HUES6 (cell line): ENCODE results near the gene ITPK1.

Experiments
- H3K27ac ChIP-seq: 2 replicates; pipeline ENCODE4 v1.7.0; 2013; ENCODE audit warnings: low read depth, mild to moderate bottlenecking, low read length, inconsistent platforms
- H3K27me3 ChIP-seq: 2 replicates; pipeline ENCODE4 v1.6.1; 2013; ENCODE audit warnings: low read length; ENCODE audit not compliant: control insufficient read depth, insufficient read depth
- H3K36me3 ChIP-seq: 2 replicates; pipeline ENCODE4 v1.6.1; 2013; ENCODE audit warnings: low read length; ENCODE audit not compliant: control insufficient read depth, insufficient read depth
- H3K4me1 ChIP-seq: 2 replicates; pipeline ENCODE4 v1.6.1; 2013; ENCODE audit warnings: low read length; ENCODE audit not compliant: control insufficient read depth, insufficient read depth
- H3K4me3 ChIP-seq: 2 replicates; pipeline ENCODE4 v1.5.1; 2013; ENCODE audit warnings: low read depth, low read length
- H3K9ac ChIP-seq: one replicate; pipeline ENCODE4 v1.6.1; 2013; ENCODE audit warnings: mild to moderate bottlenecking, low read length
- H3K9me3 ChIP-seq: 2 replicates; pipeline ENCODE4 v1.6.1; 2013; ENCODE audit warnings: low read depth, low read length; ENCODE audit not compliant: control insufficient read depth, insufficient read depth

The ITPK1 gene

GRCh38 chr14:93101181-93101580 lies 14.5 kb downstream of the ITPK1 start:
- peaks cover 33% of the 10 kb centered on the region; the same call in 1 of the 2 replicates for H3K4me1 ChIP-seq
- H3K27ac ChIP-seq: no peak overlapping the region
- no peak overlapping the region for H3K9ac ChIP-seq
- H3K27me3 ChIP-seq: no peaks in the 10 kb centered on the region
- H3K36me3 ChIP-seq: no peaks in the 10 kb centered on the region
- H3K4me3 ChIP-seq: no peak overlapping the region
- no peaks in the 10 kb centered on the region for H3K9me3 ChIP-seq

GRCh38 chr14:93100570-93100969 lies 15.2 kb downstream of the ITPK1 start:
- Histone ChIP-seq H3K27ac (no peak overlapping the region), H3K9me3 (no peaks in the 10 kb centered on the region), H3K4me1 (peaks cover 33% of the 10 kb centered on the region; the same call in 1 of the 2 replicates), H3K36me3 (no peaks in the 10 kb centered on the region), H3K9ac (no peak overlapping the region), H3K4me3 (no peak overlapping the region), H3K27me3 (no peaks in the 10 kb centered on the region)

GRCh38 chr14:93100100-93100499 lies 15.6 kb downstream of the ITPK1 start:
- Histone ChIP-seq H3K9me3 (no peaks in the 10 kb centered on the region), H3K4me1 (peaks cover 31% of the 10 kb centered on the region; the same call in 1 of the 2 replicates), H3K27me3 (no peaks in the 10 kb centered on the region), H3K36me3 (no peaks in the 10 kb centered on the region), H3K4me3 (no peak overlapping the region), H3K9ac (no peak overlapping the region), H3K27ac (no peak overlapping the region)

- H3K36me3 ChIP-seq: no peaks in the 10 kb centered on the region
- no peak overlapping the region for H3K4me3 ChIP-seq
- H3K27ac ChIP-seq: no peak overlapping the region
- peaks cover 26% of the 10 kb centered on the region; the same call in 1 of the 2 replicates for H3K4me1 ChIP-seq
- H3K9me3 ChIP-seq: no peaks in the 10 kb centered on the region
- no peaks in the 10 kb centered on the region for H3K27me3 ChIP-seq
- no peak overlapping the region for H3K9ac ChIP-seq
These were observed 16.1 kb downstream of the ITPK1 start for GRCh38 chr14:93099643-93100042.

GRCh38 chr14:93099196-93099595 lies 16.5 kb downstream of the ITPK1 start:
- H3K9ac ChIP-seq: no peak overlapping the region
- no peak overlapping the region for H3K27ac ChIP-seq
- no peaks in the 10 kb centered on the region for H3K27me3 ChIP-seq
- peaks cover 26% of the 10 kb centered on the region; the same call in 1 of the 2 replicates for H3K4me1 ChIP-seq
- H3K4me3 ChIP-seq: no peak overlapping the region
- H3K36me3 ChIP-seq: no peaks in the 10 kb centered on the region
- H3K9me3 ChIP-seq: no peaks in the 10 kb centered on the region

GRCh38 chr14:93096691-93097322 lies 18.9 kb downstream of the ITPK1 start:
- H3K36me3 ChIP-seq: no peaks in the 10 kb centered on the region
- H3K27ac ChIP-seq: no peak overlapping the region
- H3K9ac ChIP-seq: no peak overlapping the region
- no peaks in the 10 kb centered on the region for H3K27me3 ChIP-seq
- H3K9me3 ChIP-seq: no peaks in the 10 kb centered on the region
- H3K4me3 ChIP-seq: no peak overlapping the region
- H3K4me1 ChIP-seq: peaks cover 27% of the 10 kb centered on the region

GRCh38 chr14:93095742-93096510 lies 19.8 kb downstream of the ITPK1 start:
- Histone ChIP-seq H3K27me3 (no peaks in the 10 kb centered on the region), H3K9me3 (no peaks in the 10 kb centered on the region), H3K36me3 (no peaks in the 10 kb centered on the region), H3K4me1 (peaks cover 30% of the 10 kb centered on the region), H3K4me3 (no peak overlapping the region), H3K27ac (no peak overlapping the region), H3K9ac (no peak overlapping the region)

- Histone ChIP-seq H3K9me3 (no peaks in the 10 kb centered on the region), H3K4me3 (no peak overlapping the region), H3K4me1 (peaks cover 17% of the 10 kb centered on the region), H3K36me3 (no peaks in the 10 kb centered on the region), H3K27ac (no peak overlapping the region), H3K27me3 (no peaks in the 10 kb centered on the region), H3K9ac (no peak overlapping the region)
These were observed 21.4 kb downstream of the ITPK1 start for GRCh38 chr14:93094121-93094918.

- Histone ChIP-seq H3K4me1 (peaks cover 12% of the 10 kb centered on the region), H3K36me3 (no peaks in the 10 kb centered on the region), H3K27ac (no peak overlapping the region)
These were observed 22.8 kb downstream of the ITPK1 start for GRCh38 chr14:93092606-93093556.

GRCh38 chr14:93091666-93092065 lies 24.1 kb downstream of the ITPK1 start:
- H3K4me1 ChIP-seq: peaks cover 14% of the 10 kb centered on the region
- no peak overlapping the region for H3K9ac ChIP-seq
- H3K27me3 ChIP-seq: no peaks in the 10 kb centered on the region
- H3K4me3 ChIP-seq: no peak overlapping the region
- no peak overlapping the region for H3K27ac ChIP-seq
- H3K9me3 ChIP-seq: peaks cover 3% of the 10 kb centered on the region; the same call in 1 of the 2 replicates
- H3K36me3 ChIP-seq: no peaks in the 10 kb centered on the region

More at GRCh38 chr14:93092606-93093556, 22.8 kb downstream of the ITPK1 start:
- Histone ChIP-seq H3K4me3 (no peak overlapping the region), H3K27me3 (no peaks in the 10 kb centered on the region), H3K9ac (no peak overlapping the region), H3K9me3 (no peaks in the 10 kb centered on the region)
